Panc1 (cell line): ENCODE data around the gene INPP4A. TPM values are rescaled to one million over a fixed set of nuclear protein-coding genes. Genes with fewer than 3 reads are reported as not detected.

Source experiments
- ATAC-seq: fragments of 200-7000 bp; cut with Tn5 transposase; 2 replicates; pipeline ENCODE4 v1.9.1; 2020; ENCODE audit warnings: mild to moderate bottlenecking, moderate library complexity
- BruUV-seq: library from RNA; stranded (reverse); fragments of 400-500 nt; replicated peaks from 2 replicates; lab custom pipeline; 2021; lab: Mats Ljungman, UMichigan
- CTCF ChIA-PET: fragments of 300-600 bp; sonication (Branson Sonifier 250); formaldehyde crosslinking; loops from one replicate; lab custom pipeline; 2022; ENCODE audit warnings: antibody characterized with exemption; lab: Charles Lee
- POLR2A ChIA-PET: fragments of 300-600 bp; sonication (Branson Sonifier 250); formaldehyde crosslinking; loops from one replicate; lab custom pipeline; 2022; ENCODE audit warnings: antibody characterized with exemption; lab: Charles Lee
- DNase-seq: peaks from one replicate; pipeline ENCODE4 v3.0.0-alpha.2; 2010; ENCODE audit warnings: low read depth, low spot score
- H3K27ac ChIP-seq: 2 replicates; pipeline ENCODE4 v1.5.1; 2011; ENCODE audit warnings: mild to moderate bottlenecking, low read length, inconsistent platforms
- H3K27me3 ChIP-seq: fragments of 200-500 bp; sonication (Bioruptor generic); 2 replicates; pipeline ENCODE4 v1.6.0; 2014; ENCODE audit warnings: low read length, inconsistent platforms; ENCODE audit not compliant: control insufficient read depth, insufficient read depth
- H3K36me3 ChIP-seq: fragments of 200-500 bp; sonication (Bioruptor generic); 2 replicates; pipeline ENCODE4 v1.5.1; 2014; ENCODE audit warnings: inconsistent platforms, mild to moderate bottlenecking, low read length, moderate library complexity; ENCODE audit not compliant: control insufficient read depth, insufficient read depth
- H3K4me1 ChIP-seq: 2 replicates; pipeline ENCODE4 v1.5.1; 2011; ENCODE audit warnings: inconsistent platforms, mild to moderate bottlenecking, low read length, moderate library complexity; ENCODE audit not compliant: control insufficient read depth, insufficient read depth
- H3K4me3 ChIP-seq, 2 experiments: 2 replicates each; pipeline ENCODE4 v1.5.1; 2011 to 2012; ENCODE audit warnings: low read depth in 2 of 2, low read length in 2 of 2, mild to moderate bottlenecking in 2 of 2, inconsistent platforms in 1 of 2, moderate library complexity in 1 of 2
- H3K9me3 ChIP-seq: fragments of 200-500 bp; sonication (Bioruptor generic); 2 replicates; pipeline ENCODE4 v1.5.1; 2014; ENCODE audit warnings: low read depth, mild to moderate bottlenecking, inconsistent platforms, low read length, moderate library complexity; ENCODE audit not compliant: control insufficient read depth, insufficient read depth
- CTCF ChIP-seq: fragments of 450-650 bp; IDR thresholded peaks from 2 replicates; pipeline ENCODE4 v1.5.1; 2017; ENCODE audit warnings: mild to moderate bottlenecking
- POLR2AphosphoS5 ChIP-seq: IDR thresholded peaks from 2 replicates; pipeline ENCODE4 v1.6.1; 2012; ENCODE audit warnings: mild to moderate bottlenecking, low read depth, low read length, moderate library complexity
- SIN3A ChIP-seq: IDR thresholded peaks from 2 replicates; pipeline ENCODE4 v1.6.1; 2012; ENCODE audit warnings: low read depth, mild to moderate bottlenecking, low read length, moderate library complexity, borderline replicate concordance; ENCODE audit not compliant: insufficient read depth
- TCF7L2 ChIP-seq: IDR thresholded peaks from 2 replicates; pipeline ENCODE4 v1.6.1; 2011; ENCODE audit warnings: mild to moderate bottlenecking, low read depth, low read length, inconsistent platforms
- in situ Hi-C: cut with HindIII; loops from 2 replicates; pipeline ENCODE4 v1.10.0; 2016; ENCODE audit warnings: low sequenced_read_pairs, low pct_unique_long_range_greater_than_20kb
- intact Hi-C: fragments of 100-400 bp; cut with micrococcal nuclease; formaldehyde crosslinking; loops from one replicate; pipeline ENCODE4 v1.10.0; 2022; ENCODE audit not compliant: unreplicated experiment
- total RNA-seq: library from RNA; stranded (reverse); gene quantifications from one replicate; pipeline ENCODE4 v1.2.1, GENCODE V29; 2021; ENCODE audit not compliant: unreplicated experiment
- TF ChIP-seq, protein P1 (sequence below), 2 experiments: IDR thresholded peaks; 2 replicates each; pipeline ENCODE4 v1.6.1; 2011 to 2012; ENCODE audit warnings: low read depth in 2 of 2, control low read depth in 1 of 2, low read length in 1 of 2, mild to moderate bottlenecking in 1 of 2, moderate library complexity in 1 of 2; ENCODE audit not compliant: insufficient read depth in 1 of 2

The INPP4A gene
- total RNA-seq, 1 experiment from 2014 or later = 22.9 TPM

GRCh38 chr2:98615481-98615880 is 170.8 kb downstream of the INPP4A start:
- intact Hi-C loops (no loop called here), in situ Hi-C loops (no loop called here)
- POLR2A ChIA-PET = no interaction called here
- Histone ChIP-seq H3K27me3 (no peaks in the 10 kb centered on the region), H3K9me3 (no peaks in the 10 kb centered on the region), H3K4me3 (no peak overlapping the region), H3K36me3 (peaks cover 27% of the 10 kb centered on the region), H3K4me1 (peaks cover 2% of the 10 kb centered on the region), H3K27ac (no peak overlapping the region)
- CTCF ChIA-PET = no interaction called here
- TF ChIP-seq POLR2AphosphoS5 (no peak), SIN3A (no peak), CTCF (no peak; the same call in 1 of the 2 replicates), TCF7L2 (no peak)
- TF ChIP-seq, protein P1, sequence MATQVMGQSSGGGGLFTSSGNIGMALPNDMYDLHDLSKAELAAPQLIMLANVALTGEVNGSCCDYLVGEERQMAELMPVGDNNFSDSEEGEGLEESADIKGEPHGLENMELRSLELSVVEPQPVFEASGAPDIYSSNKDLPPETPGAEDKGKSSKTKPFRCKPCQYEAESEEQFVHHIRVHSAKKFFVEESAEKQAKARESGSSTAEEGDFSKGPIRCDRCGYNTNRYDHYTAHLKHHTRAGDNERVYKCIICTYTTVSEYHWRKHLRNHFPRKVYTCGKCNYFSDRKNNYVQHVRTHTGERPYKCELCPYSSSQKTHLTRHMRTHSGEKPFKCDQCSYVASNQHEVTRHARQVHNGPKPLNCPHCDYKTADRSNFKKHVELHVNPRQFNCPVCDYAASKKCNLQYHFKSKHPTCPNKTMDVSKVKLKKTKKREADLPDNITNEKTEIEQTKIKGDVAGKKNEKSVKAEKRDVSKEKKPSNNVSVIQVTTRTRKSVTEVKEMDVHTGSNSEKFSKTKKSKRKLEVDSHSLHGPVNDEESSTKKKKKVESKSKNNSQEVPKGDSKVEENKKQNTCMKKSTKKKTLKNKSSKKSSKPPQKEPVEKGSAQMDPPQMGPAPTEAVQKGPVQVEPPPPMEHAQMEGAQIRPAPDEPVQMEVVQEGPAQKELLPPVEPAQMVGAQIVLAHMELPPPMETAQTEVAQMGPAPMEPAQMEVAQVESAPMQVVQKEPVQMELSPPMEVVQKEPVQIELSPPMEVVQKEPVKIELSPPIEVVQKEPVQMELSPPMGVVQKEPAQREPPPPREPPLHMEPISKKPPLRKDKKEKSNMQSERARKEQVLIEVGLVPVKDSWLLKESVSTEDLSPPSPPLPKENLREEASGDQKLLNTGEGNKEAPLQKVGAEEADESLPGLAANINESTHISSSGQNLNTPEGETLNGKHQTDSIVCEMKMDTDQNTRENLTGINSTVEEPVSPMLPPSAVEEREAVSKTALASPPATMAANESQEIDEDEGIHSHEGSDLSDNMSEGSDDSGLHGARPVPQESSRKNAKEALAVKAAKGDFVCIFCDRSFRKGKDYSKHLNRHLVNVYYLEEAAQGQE (IDR thresholded peaks at IDR 0.05; ENCODE audit: insufficient read depth in 1 of 2, low read depth in 2 of 2, low read length in 1 of 2) = no peak
- ATAC-seq (peak; percentile 66; the same call in 1 of the 2 replicates), DNase-seq (no peak)
- no TSS peak for BruUV-seq

GRCh38 chr2:98617149-98617548 is 172.5 kb downstream of the INPP4A start:
- H3K27me3 ChIP-seq = no peaks in the 10 kb centered on the region
- H3K9me3 ChIP-seq = no peaks in the 10 kb centered on the region
- H3K4me1 ChIP-seq = no peaks in the 10 kb centered on the region
- in situ Hi-C loops = no loop called here
- no peak for DNase-seq
- H3K4me3 ChIP-seq = no peak overlapping the region
- BruUV-seq = no TSS peak
- ChIA-PET CTCF (no interaction called here), POLR2A (no interaction called here)
- intact Hi-C loops = no loop called here
- ATAC-seq = no peak
- H3K27ac ChIP-seq = no peak overlapping the region
- H3K36me3 ChIP-seq = peaks cover 18% of the 10 kb centered on the region
- no peak for TF ChIP-seq TCF7L2
- no peak for TF ChIP-seq SIN3A
- TF ChIP-seq POLR2AphosphoS5 = no peak
- TF ChIP-seq, protein P1 (IDR thresholded peaks at IDR 0.05; ENCODE audit: insufficient read depth in 1 of 2, low read depth in 2 of 2, low read length in 1 of 2) = no peak
- no peak for TF ChIP-seq CTCF
